ENCODE measurements around the gene HIBADH.

The HIBADH gene

DNA sequence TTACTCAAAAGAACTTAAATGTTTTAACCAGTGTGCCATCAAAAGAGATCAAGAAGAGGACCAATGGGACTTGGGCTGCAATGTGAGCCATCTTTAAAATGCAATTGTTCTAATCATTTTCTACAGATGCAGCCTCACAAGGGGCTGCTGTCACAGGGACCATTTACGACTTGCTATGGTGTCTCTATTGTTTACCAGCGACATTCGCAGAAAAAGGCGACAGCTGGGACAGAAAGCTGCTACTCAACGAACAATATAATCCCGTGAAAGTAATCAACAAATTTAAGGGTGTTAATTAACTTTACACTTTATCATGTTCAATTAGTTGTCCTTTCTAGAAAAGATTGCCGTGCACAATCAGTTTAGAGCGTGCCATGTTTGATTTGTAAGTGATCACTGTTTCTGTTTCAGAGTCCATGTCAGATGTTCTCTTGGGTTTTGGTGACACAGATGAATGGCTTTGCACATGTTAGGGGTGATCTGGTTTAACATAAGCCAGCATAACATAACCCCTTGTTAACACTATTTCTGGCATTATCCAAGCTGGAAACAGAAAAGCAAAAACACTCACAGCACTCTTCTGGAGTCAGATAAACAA is 110.8 kb downstream of the HIBADH start:
- H2BK15ac ChIP-seq (ENCODE audit: low read depth, poor library complexity, severe bottlenecking): no peak overlapping the region
- H2BK120ac ChIP-seq (ENCODE audit: low read depth, low read length): no peak overlapping the region
- no peak overlapping the region for H2BK12ac ChIP-seq (ENCODE audit: low read length in 2 of 2)
- no peak overlapping the region for H4K8ac ChIP-seq (ENCODE audit: low read length)
- H3K23ac ChIP-seq (ENCODE audit: low read length in 2 of 2): no peak overlapping the region
- H3K18ac ChIP-seq (ENCODE audit: low read depth in 1 of 2, low read length in 2 of 2): no peak overlapping the region
- no peak overlapping the region for H2AK5ac ChIP-seq (ENCODE audit: low read length, severe bottlenecking)
- no peak overlapping the region for H2AFZ ChIP-seq (ENCODE audit: low read depth, low read length)
- H3K27ac ChIP-seq (ENCODE audit: low read length, poor library complexity, severe bottlenecking): no peak overlapping the region
- DNase-seq: peak; percentile 5
- H3K14ac ChIP-seq (ENCODE audit: low read length in 2 of 2): no peak overlapping the region
- no peaks in the 10 kb centered on the region for H3K27me3 ChIP-seq (ENCODE audit: control insufficient read depth in 1 of 2, insufficient read depth in 1 of 2, low read length in 2 of 2)
- H4K91ac ChIP-seq (ENCODE audit: low read length): no peak overlapping the region
- H3K4ac ChIP-seq (ENCODE audit: low read depth in 1 of 2, low read length in 2 of 2): no peak overlapping the region
- 83% methylated on average over 8 of the region's 8 CpGs for WGBS
- peaks cover 0 to 7% of the 10 kb centered on the region in 2 experiments for H3K36me3 ChIP-seq (ENCODE audit: control insufficient read depth in 1 of 2, insufficient read depth in 2 of 2, low read depth in 1 of 2, low read length in 2 of 2)
- no peak overlapping the region for H3K9ac ChIP-seq (ENCODE audit: low read length)
- H3K4me3 ChIP-seq (ENCODE audit: insufficient read depth in 1 of 2, low read depth in 1 of 2, low read length in 2 of 2): no peak overlapping the region
- H3K4me2 ChIP-seq (ENCODE audit: low read length, poor library complexity, severe bottlenecking): no peak overlapping the region
- no peaks in the 10 kb centered on the region for H3K4me1 ChIP-seq (ENCODE audit: control insufficient read depth, insufficient read depth, low read depth, low read length)
- H3K9me3 ChIP-seq (ENCODE audit: control insufficient read depth, low read length): no peaks in the 10 kb centered on the region
- H3K79me1 ChIP-seq (replicated peaks; ENCODE audit: low read length, poor library complexity, severe bottlenecking): peaks cover 1% of the 10 kb centered on the region
- no peak overlapping the region for H2BK5ac ChIP-seq (ENCODE audit: low read depth, low read length, poor library complexity, severe bottlenecking)

DNA sequence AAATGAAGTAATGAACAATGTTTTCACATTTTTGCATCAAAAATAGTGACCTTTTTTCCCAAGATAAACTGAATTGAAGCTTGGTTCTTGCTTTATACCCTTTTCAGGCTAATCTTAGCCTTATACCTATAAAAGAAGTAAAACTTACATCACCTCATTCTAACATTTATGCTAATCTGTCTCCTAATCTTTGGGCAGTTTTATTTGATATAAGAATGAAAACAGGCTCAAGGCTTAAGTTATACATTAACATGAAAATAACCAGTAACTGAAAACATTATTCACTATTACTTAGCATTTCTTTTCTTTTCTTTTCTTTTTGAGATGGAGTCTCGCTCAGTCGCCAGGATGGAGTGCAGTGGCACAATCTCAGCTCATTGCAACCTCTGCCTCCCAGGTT is 113.1 kb downstream of the HIBADH start:
- Histone ChIP-seq H3K27me3 (ENCODE audit: control insufficient read depth in 1 of 2, insufficient read depth in 1 of 2, low read length in 2 of 2) (no peaks in the 10 kb centered on the region), H3K4me3 (ENCODE audit: insufficient read depth in 1 of 2, low read depth in 1 of 2, low read length in 2 of 2) (no peak overlapping the region), H3K9me3 (ENCODE audit: control insufficient read depth, low read length) (no peaks in the 10 kb centered on the region), H3K14ac (ENCODE audit: low read length in 2 of 2) (no peak overlapping the region), H3K4me1 (ENCODE audit: control insufficient read depth, insufficient read depth, low read depth, low read length) (no peaks in the 10 kb centered on the region), H3K79me1 (replicated peaks; ENCODE audit: low read length, poor library complexity, severe bottlenecking) (peaks cover 3% of the 10 kb centered on the region), H3K23ac (ENCODE audit: low read length in 2 of 2) (no peak overlapping the region), H4K8ac (ENCODE audit: low read length) (no peak overlapping the region), H3K18ac (ENCODE audit: low read depth in 1 of 2, low read length in 2 of 2) (no peak overlapping the region), H3K36me3 (ENCODE audit: control insufficient read depth in 1 of 2, insufficient read depth in 2 of 2, low read depth in 1 of 2, low read length in 2 of 2) (peaks cover 0 to 7% of the 10 kb centered on the region in 2 experiments), H2AK5ac (ENCODE audit: low read length, severe bottlenecking) (no peak overlapping the region), H3K27ac (ENCODE audit: low read length, poor library complexity, severe bottlenecking) (no peak overlapping the region), H2BK5ac (ENCODE audit: low read depth, low read length, poor library complexity, severe bottlenecking) (no peak overlapping the region), H2BK120ac (ENCODE audit: low read depth, low read length) (no peak overlapping the region), H2AFZ (ENCODE audit: low read depth, low read length) (no peak overlapping the region), H3K9ac (ENCODE audit: low read length) (no peak overlapping the region), H2BK12ac (ENCODE audit: low read length in 2 of 2) (no peak overlapping the region), H2BK15ac (ENCODE audit: low read depth, poor library complexity, severe bottlenecking) (no peak overlapping the region), H4K91ac (ENCODE audit: low read length) (no peak overlapping the region), H3K4me2 (ENCODE audit: low read length, poor library complexity, severe bottlenecking) (no peak overlapping the region), H3K4ac (ENCODE audit: low read depth in 1 of 2, low read length in 2 of 2) (no peak overlapping the region)
- WGBS: 93% methylated on average over 2 of the region's 2 CpGs
- DNase-seq: no peak

DNA sequence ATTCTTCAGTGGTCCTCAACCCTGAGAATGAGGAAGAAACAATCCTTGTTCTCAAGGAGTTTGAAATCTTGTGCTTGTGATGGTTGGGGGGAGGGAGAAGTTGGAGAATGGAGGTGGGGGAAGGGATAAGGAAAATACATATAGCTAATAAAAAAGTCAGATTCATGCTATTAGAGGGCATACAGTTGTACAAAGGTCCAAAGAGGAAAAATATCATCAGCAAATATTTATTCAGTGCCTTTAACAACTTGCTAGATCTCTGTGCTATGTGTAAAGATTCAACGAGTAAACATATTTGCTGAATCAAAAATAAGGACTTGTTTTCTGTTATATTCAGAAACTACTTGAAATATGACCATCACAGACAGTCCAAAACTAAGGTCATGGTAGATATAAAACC is 114.4 kb downstream of the HIBADH start:
- WGBS: no CpG with 5 or more reads among the region's 1 CpG

DNA sequence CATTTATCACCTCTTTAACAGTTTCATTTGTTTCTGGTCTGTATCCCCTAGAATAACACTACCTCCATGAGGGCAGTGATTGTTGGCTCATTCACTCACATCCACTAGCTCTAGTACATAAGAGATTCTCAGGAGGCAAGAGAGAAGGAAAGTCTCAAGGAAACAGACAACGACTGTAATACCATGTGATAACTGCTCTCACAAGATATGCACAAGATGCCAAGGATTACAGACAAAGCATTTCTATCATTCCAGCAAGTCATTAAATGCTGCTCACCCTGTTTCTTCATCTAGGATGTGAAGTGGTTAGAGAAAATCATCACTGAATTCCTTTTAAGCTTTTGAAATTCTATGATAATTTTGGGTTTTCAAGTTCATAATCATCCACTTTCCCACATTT is 115.3 kb downstream of the HIBADH start:
- H3K9me3 ChIP-seq (ENCODE audit: control insufficient read depth, low read length): no peaks in the 10 kb centered on the region
- peak; percentile 21 for DNase-seq
- no peaks in the 10 kb centered on the region for H3K4me1 ChIP-seq (ENCODE audit: control insufficient read depth, insufficient read depth, low read depth, low read length)
- WGBS: no CpG with 5 or more reads among the region's 1 CpG
- H3K27ac ChIP-seq (ENCODE audit: low read length, poor library complexity, severe bottlenecking): no peak overlapping the region
- H3K4me2 ChIP-seq (ENCODE audit: low read length, poor library complexity, severe bottlenecking): no peak overlapping the region
- no peaks in the 10 kb centered on the region for H3K27me3 ChIP-seq (ENCODE audit: control insufficient read depth in 1 of 2, insufficient read depth in 1 of 2, low read length in 2 of 2)
- H3K18ac ChIP-seq (ENCODE audit: low read depth in 1 of 2, low read length in 2 of 2): no peak overlapping the region
- H3K36me3 ChIP-seq (ENCODE audit: control insufficient read depth in 1 of 2, insufficient read depth in 2 of 2, low read depth in 1 of 2, low read length in 2 of 2): peaks cover 0 to 13% of the 10 kb centered on the region in 2 experiments
- H3K4ac ChIP-seq (ENCODE audit: low read depth in 1 of 2, low read length in 2 of 2): no peak overlapping the region
- H2BK12ac ChIP-seq (ENCODE audit: low read length in 2 of 2): no peak overlapping the region
- H3K9ac ChIP-seq (ENCODE audit: low read length): peak overlapping the region; percentile 31
- H3K4me3 ChIP-seq (ENCODE audit: insufficient read depth in 1 of 2, low read depth in 1 of 2, low read length in 2 of 2): no peak overlapping the region
- no peak overlapping the region for H2BK5ac ChIP-seq (ENCODE audit: low read depth, low read length, poor library complexity, severe bottlenecking)
- H4K91ac ChIP-seq (ENCODE audit: low read length): no peak overlapping the region
- H3K79me1 ChIP-seq (replicated peaks; ENCODE audit: low read length, poor library complexity, severe bottlenecking): peaks cover 2% of the 10 kb centered on the region
- no peak overlapping the region for H4K8ac ChIP-seq (ENCODE audit: low read length)
- no peak overlapping the region for H2AFZ ChIP-seq (ENCODE audit: low read depth, low read length)
- H2BK15ac ChIP-seq (ENCODE audit: low read depth, poor library complexity, severe bottlenecking): no peak overlapping the region
- no peak overlapping the region for H3K14ac ChIP-seq (ENCODE audit: low read length in 2 of 2)
- H2BK120ac ChIP-seq (ENCODE audit: low read depth, low read length): no peak overlapping the region
- H2AK5ac ChIP-seq (ENCODE audit: low read length, severe bottlenecking): no peak overlapping the region
- H3K23ac ChIP-seq (ENCODE audit: low read length in 2 of 2): no peak overlapping the region

More for the DNA sequence above, 114.4 kb downstream of the HIBADH start:
- Histone ChIP-seq H3K4me2 (ENCODE audit: low read length, poor library complexity, severe bottlenecking) (no peak overlapping the region), H3K27ac (ENCODE audit: low read length, poor library complexity, severe bottlenecking) (no peak overlapping the region), H3K14ac (ENCODE audit: low read length in 2 of 2) (no peak overlapping the region), H3K27me3 (ENCODE audit: control insufficient read depth in 1 of 2, insufficient read depth in 1 of 2, low read length in 2 of 2) (no peaks in the 10 kb centered on the region), H3K4me1 (ENCODE audit: control insufficient read depth, insufficient read depth, low read depth, low read length) (no peaks in the 10 kb centered on the region), H3K23ac (ENCODE audit: low read length in 2 of 2) (no peak overlapping the region), H2BK120ac (ENCODE audit: low read depth, low read length) (no peak overlapping the region), H2AK5ac (ENCODE audit: low read length, severe bottlenecking) (no peak overlapping the region), H2BK15ac (ENCODE audit: low read depth, poor library complexity, severe bottlenecking) (no peak overlapping the region), H2BK12ac (ENCODE audit: low read length in 2 of 2) (no peak overlapping the region), H3K4ac (ENCODE audit: low read depth in 1 of 2, low read length in 2 of 2) (no peak overlapping the region), H3K9ac (ENCODE audit: low read length) (no peak overlapping the region), H2BK5ac (ENCODE audit: low read depth, low read length, poor library complexity, severe bottlenecking) (no peak overlapping the region), H4K8ac (ENCODE audit: low read length) (no peak overlapping the region), H3K36me3 (ENCODE audit: control insufficient read depth in 1 of 2, insufficient read depth in 2 of 2, low read depth in 1 of 2, low read length in 2 of 2) (peaks cover 0 to 7% of the 10 kb centered on the region in 2 experiments), H2AFZ (ENCODE audit: low read depth, low read length) (no peak overlapping the region), H3K9me3 (ENCODE audit: control insufficient read depth, low read length) (no peaks in the 10 kb centered on the region), H4K91ac (ENCODE audit: low read length) (no peak overlapping the region), H3K79me1 (replicated peaks; ENCODE audit: low read length, poor library complexity, severe bottlenecking) (peaks cover 2% of the 10 kb centered on the region), H3K4me3 (ENCODE audit: insufficient read depth in 1 of 2, low read depth in 1 of 2, low read length in 2 of 2) (no peak overlapping the region), H3K18ac (ENCODE audit: low read depth in 1 of 2, low read length in 2 of 2) (no peak overlapping the region)
- DNase-seq: no peak

Data from mesenchymal stem cell (in vitro differentiated cells and primary cell).